Activated T-helper 2 cell treated with anti-CD3 and anti-CD28 coated beads, Interferon-gamma antibody, Interleukin-2, Interleukin-4, amounts not matched to agents 10 μg/mL and 5 μg/mL and 100 μg/mL, durations not matched to agents 14 hours and 24 hours and 36 hours (primary cell): ENCODE data around the gene LRCH1. TPM values are rescaled to one million over a fixed set of nuclear protein-coding genes. Genes with fewer than 3 reads are reported as not detected.

Source experiments
- DNase-seq: peaks from one replicate; pipeline ENCODE4 v3.0.0; 2021; ENCODE audit warnings: low spot score
- H3K27ac Mint-ChIP-seq: one replicate; pipeline ENCODE4 v1.8.0; 2021; ENCODE audit warnings: mixed read lengths
- H3K27me3 Mint-ChIP-seq: one replicate; pipeline ENCODE4 v1.8.0; 2021; ENCODE audit warnings: low read depth, mixed read lengths
- H3K36me3 Mint-ChIP-seq: one replicate; pipeline ENCODE4 v1.8.0; 2021; ENCODE audit warnings: low read depth, mixed read lengths
- H3K4me1 Mint-ChIP-seq: one replicate; pipeline ENCODE4 v1.8.0; 2021; ENCODE audit warnings: low read depth, mixed read lengths
- H3K4me3 Mint-ChIP-seq: one replicate; pipeline ENCODE4 v1.8.0; 2021; ENCODE audit warnings: low read depth, mild to moderate bottlenecking, moderate library complexity, mixed read lengths
- H3K9me3 Mint-ChIP-seq: one replicate; pipeline ENCODE4 v1.8.0; 2021; ENCODE audit warnings: mixed read lengths
- intact Hi-C: fragments of 100-400 bp; cut with micrococcal nuclease; formaldehyde crosslinking; loops from one replicate; pipeline ENCODE4 v1.15.1; 2023
- total RNA-seq: library from RNA; stranded (reverse); gene quantifications from 2 replicates; pipeline ENCODE4 v1.2.3, GENCODE V29; 2022

The LRCH1 gene
- total RNA-seq, 1 donor from 2014 or later: 17.8 TPM

GRCh38 chr13:46555722-46556417, 2.9 kb downstream of the LRCH1 start:
- Mint-ChIP-seq H3K27ac (no peak overlapping the region), H3K27me3 (peaks cover 2% of the 10 kb centered on the region), H3K36me3 (no peaks in the 10 kb centered on the region), H3K4me3 (no peak overlapping the region), H3K9me3 (no peaks in the 10 kb centered on the region), H3K4me1 (peaks cover 38% of the 10 kb centered on the region)
- no peak for DNase-seq
- intact Hi-C loops: loop anchor here (2.0 kb wide), 2 partner anchors 111 to 241 kb away; partner anchors contain the start of gene ESD

GRCh38 chr13:46556418-46556779, 3.4 kb downstream of the LRCH1 start:
- DNase-seq: no peak
- no peak overlapping the region for H3K27ac Mint-ChIP-seq
- no peak overlapping the region for H3K4me3 Mint-ChIP-seq
- H3K9me3 Mint-ChIP-seq: no peaks in the 10 kb centered on the region
- H3K27me3 Mint-ChIP-seq: peaks cover 2% of the 10 kb centered on the region
- H3K36me3 Mint-ChIP-seq: no peaks in the 10 kb centered on the region
- H3K4me1 Mint-ChIP-seq: peaks cover 34% of the 10 kb centered on the region
- intact Hi-C loops: no loop called here

DNA sequence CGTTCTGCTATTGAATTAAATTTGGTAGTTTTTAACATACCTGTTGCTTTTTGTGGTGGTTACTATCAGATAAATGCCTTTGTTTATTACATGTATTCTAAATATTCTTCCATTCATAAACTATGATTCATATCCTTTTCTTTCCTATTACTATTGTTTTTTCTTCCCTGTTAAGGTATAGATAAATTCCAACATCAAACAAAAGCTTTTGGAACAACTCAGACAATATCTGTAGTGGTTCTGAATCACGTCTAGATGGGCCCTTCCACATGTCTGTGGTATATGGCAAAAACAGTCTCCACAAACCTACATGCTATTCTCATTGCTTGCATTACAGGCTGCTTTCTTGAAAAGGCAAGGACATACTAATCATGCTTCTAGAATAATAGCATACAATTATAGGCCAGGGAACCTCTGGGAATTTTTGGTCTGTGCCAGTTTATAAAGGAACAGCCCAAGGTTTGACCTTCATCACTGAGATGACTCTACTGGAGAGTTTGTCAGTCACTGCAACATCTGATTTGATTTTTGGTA, 6.4 kb downstream of the LRCH1 start:
- no peaks in the 10 kb centered on the region for H3K36me3 Mint-ChIP-seq
- H3K4me1 Mint-ChIP-seq: peaks cover 23% of the 10 kb centered on the region
- H3K27ac Mint-ChIP-seq: no peak overlapping the region
- DNase-seq: no peak
- H3K4me3 Mint-ChIP-seq: no peak overlapping the region
- H3K9me3 Mint-ChIP-seq: no peaks in the 10 kb centered on the region
- intact Hi-C loops: no loop called here
- H3K27me3 Mint-ChIP-seq: no peaks in the 10 kb centered on the region

GRCh38 chr13:46560778-46561177, 7.8 kb downstream of the LRCH1 start:
- H3K4me3 Mint-ChIP-seq: no peak overlapping the region
- no peak overlapping the region for H3K27ac Mint-ChIP-seq
- no peaks in the 10 kb centered on the region for H3K36me3 Mint-ChIP-seq
- no peaks in the 10 kb centered on the region for H3K9me3 Mint-ChIP-seq
- peaks cover 9% of the 10 kb centered on the region for H3K4me1 Mint-ChIP-seq
- intact Hi-C loops: no loop called here
- no peak for DNase-seq
- no peaks in the 10 kb centered on the region for H3K27me3 Mint-ChIP-seq

- peaks cover 7% of the 10 kb centered on the region for H3K4me1 Mint-ChIP-seq
- no peak overlapping the region for H3K27ac Mint-ChIP-seq
- H3K9me3 Mint-ChIP-seq: no peaks in the 10 kb centered on the region
- intact Hi-C loops: no loop called here
- no peak for DNase-seq
- no peaks in the 10 kb centered on the region for H3K36me3 Mint-ChIP-seq
- H3K27me3 Mint-ChIP-seq: no peaks in the 10 kb centered on the region
- H3K4me3 Mint-ChIP-seq: no peak overlapping the region
Observed at GRCh38 chr13:46561286-46561685, 8.3 kb downstream of the LRCH1 start.

GRCh38 chr13:46561691-46562090, 8.7 kb downstream of the LRCH1 start:
- Mint-ChIP-seq H3K27ac (no peak overlapping the region), H3K4me1 (peaks cover 6% of the 10 kb centered on the region), H3K36me3 (no peaks in the 10 kb centered on the region), H3K4me3 (no peak overlapping the region), H3K9me3 (no peaks in the 10 kb centered on the region), H3K27me3 (no peaks in the 10 kb centered on the region)
- no peak for DNase-seq
- intact Hi-C loops: no loop called here

GRCh38 chr13:46562152-46562551, 9.2 kb downstream of the LRCH1 start:
- Mint-ChIP-seq H3K9me3 (no peaks in the 10 kb centered on the region), H3K27ac (no peak overlapping the region), H3K4me1 (peaks cover 2% of the 10 kb centered on the region), H3K27me3 (no peaks in the 10 kb centered on the region), H3K36me3 (no peaks in the 10 kb centered on the region), H3K4me3 (no peak overlapping the region)
- no peak for DNase-seq
- intact Hi-C loops: no loop called here

DNA sequence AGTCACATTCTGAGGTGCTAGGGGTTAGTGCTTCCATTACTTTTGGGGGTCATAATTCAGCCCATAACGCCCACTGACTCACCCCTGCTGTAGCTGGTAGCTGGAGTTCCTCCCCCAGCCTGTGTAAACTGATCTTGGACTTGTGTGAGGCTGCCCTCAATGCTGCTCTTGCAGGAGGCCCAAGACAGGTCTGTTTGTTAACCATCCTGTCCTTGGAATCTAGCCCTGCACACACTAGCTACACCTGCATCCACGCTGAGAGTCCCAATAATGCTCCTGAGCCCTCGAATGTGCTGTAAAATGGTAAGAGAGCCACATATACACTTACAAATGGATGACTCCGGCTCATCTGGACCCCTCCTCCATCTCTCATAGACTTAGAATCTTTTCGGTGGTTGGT, 9.6 kb downstream of the LRCH1 start:
- DNase-seq: no peak
- no peaks in the 10 kb centered on the region for H3K36me3 Mint-ChIP-seq
- H3K27me3 Mint-ChIP-seq: no peaks in the 10 kb centered on the region
- H3K27ac Mint-ChIP-seq: no peak overlapping the region
- H3K4me3 Mint-ChIP-seq: no peak overlapping the region
- no peaks in the 10 kb centered on the region for H3K9me3 Mint-ChIP-seq
- intact Hi-C loops: no loop called here
- H3K4me1 Mint-ChIP-seq: peaks cover 2% of the 10 kb centered on the region

GRCh38 chr13:46565808-46566750, 13.1 kb downstream of the LRCH1 start:
- intact Hi-C loops: no loop called here
- Mint-ChIP-seq H3K27ac (no peak overlapping the region), H3K4me1 (peaks cover 3% of the 10 kb centered on the region), H3K9me3 (no peaks in the 10 kb centered on the region), H3K36me3 (no peaks in the 10 kb centered on the region), H3K27me3 (no peaks in the 10 kb centered on the region), H3K4me3 (no peak overlapping the region)
- DNase-seq: no peak

GRCh38 chr13:46567671-46568070, 14.7 kb downstream of the LRCH1 start:
- Mint-ChIP-seq H3K36me3 (no peaks in the 10 kb centered on the region), H3K9me3 (no peaks in the 10 kb centered on the region), H3K4me3 (no peak overlapping the region), H3K27me3 (no peaks in the 10 kb centered on the region), H3K27ac (no peak overlapping the region), H3K4me1 (peaks cover 7% of the 10 kb centered on the region)
- no peak for DNase-seq
- intact Hi-C loops: no loop called here

- Mint-ChIP-seq H3K27ac (no peak overlapping the region), H3K9me3 (no peaks in the 10 kb centered on the region), H3K4me1 (peaks cover 10% of the 10 kb centered on the region), H3K4me3 (no peak overlapping the region), H3K36me3 (peaks cover 4% of the 10 kb centered on the region), H3K27me3 (no peaks in the 10 kb centered on the region)
- intact Hi-C loops: no loop called here
- DNase-seq: no peak
Observed at GRCh38 chr13:46569456-46569855, 16.5 kb downstream of the LRCH1 start.

- peaks cover 17% of the 10 kb centered on the region for H3K4me1 Mint-ChIP-seq
- intact Hi-C loops: no loop called here
- H3K36me3 Mint-ChIP-seq: peaks cover 5% of the 10 kb centered on the region
- H3K4me3 Mint-ChIP-seq: no peak overlapping the region
- H3K9me3 Mint-ChIP-seq: no peaks in the 10 kb centered on the region
- no peak overlapping the region for H3K27ac Mint-ChIP-seq
- no peaks in the 10 kb centered on the region for H3K27me3 Mint-ChIP-seq
- no peak for DNase-seq
Observed at GRCh38 chr13:46570273-46570672, 17.3 kb downstream of the LRCH1 start.
